GM21619 (cell line): ENCODE results near the gene BEND2.
"Not testable (repeated sequence)": the region's sequence is repeated elsewhere in the genome, so short reads cannot be mapped to it uniquely, and the experiment has no call there.

Experiments used
- ATAC-seq: cut with Tn5 transposase; IDR thresholded peaks from one replicate; pipeline ENCODE4 v1.9.1; 2021; ENCODE audit not compliant: unreplicated experiment

Gene BEND2

GRCh38 chrX:18220786-18221185, at the start of gene BEND2:
Gene BEND2, minus strand, starts transcription at chrX:18220886. Its CDS starts 136 bp downstream, at chrX:18220750.
- no peak for ATAC-seq

- ATAC-seq: no peak
Observed at GRCh38 chrX:18255059-18255458, 34.4 kb upstream of the BEND2 start.

GRCh38 chrX:18252644-18253359, 32.1 kb upstream of the BEND2 start:
- no peak for ATAC-seq

GRCh38 chrX:18229646-18230045, 9.0 kb upstream of the BEND2 start:
- ATAC-seq: not testable (repeated sequence)

GRCh38 chrX:18228069-18228468, 7.4 kb upstream of the BEND2 start:
- no peak for ATAC-seq

- no peak for ATAC-seq
Observed at GRCh38 chrX:18227458-18227857, 6.8 kb upstream of the BEND2 start.

- ATAC-seq: no peak
Observed at GRCh38 chrX:18210470-18210869, 10.2 kb downstream of the BEND2 start.

- no peak for ATAC-seq
Observed at GRCh38 chrX:18206657-18207056, 14.0 kb downstream of the BEND2 start.

GRCh38 chrX:18203631-18204030, 17.1 kb downstream of the BEND2 start:
- no peak for ATAC-seq

- no peak for ATAC-seq
Observed at GRCh38 chrX:18194688-18195087, 26.0 kb downstream of the BEND2 start.

GRCh38 chrX:18179446-18179845, 41.2 kb downstream of the BEND2 start:
- no peak for ATAC-seq

- ATAC-seq: no peak
Observed at GRCh38 chrX:18174971-18175370, 45.7 kb downstream of the BEND2 start.

- no peak for ATAC-seq
Observed at GRCh38 chrX:18174209-18174608, 46.5 kb downstream of the BEND2 start.

- ATAC-seq: no peak
Observed at GRCh38 chrX:18173494-18174180, 47.0 kb downstream of the BEND2 start.

GRCh38 chrX:18172970-18173369, 47.7 kb downstream of the BEND2 start:
- no peak for ATAC-seq

GRCh38 chrX:18170910-18171309, 49.8 kb downstream of the BEND2 start:
- ATAC-seq: no peak

GRCh38 chrX:18166068-18166467, 54.6 kb downstream of the BEND2 start:
- no peak for ATAC-seq

GRCh38 chrX:18160369-18160768, 60.3 kb downstream of the BEND2 start:
- no peak for ATAC-seq

GRCh38 chrX:18158963-18159362, 61.7 kb downstream of the BEND2 start:
- no peak for ATAC-seq

GRCh38 chrX:18151649-18152048, 69.0 kb downstream of the BEND2 start:
- ATAC-seq: no peak

- no peak for ATAC-seq
Observed at GRCh38 chrX:18151157-18151556, 69.5 kb downstream of the BEND2 start.

- ATAC-seq: no peak
Observed at GRCh38 chrX:18149454-18149853, 71.2 kb downstream of the BEND2 start.

- ATAC-seq: no peak
Observed at GRCh38 chrX:18146954-18147353, 73.7 kb downstream of the BEND2 start.
